Progenitor cell of endocrine pancreas (in vitro differentiated cells): Measurements from ENCODE around the gene GPRC5D. TPM values are rescaled to one million over a fixed set of nuclear protein-coding genes. Genes with fewer than 3 reads are reported as not detected.
A peak's percentile ranks its signal among the peaks of the same experiment; 100 is the strongest.

Experiments used
- DNase-seq: peaks from one replicate; pipeline ENCODE4 v3.0.0; 2021; ENCODE audit warnings: low spot score; ENCODE audit not compliant: unreplicated experiment
- H3K27ac Mint-ChIP-seq: 2 replicates; pipeline ENCODE4 v1.8.0; 2021; ENCODE audit warnings: mild to moderate bottlenecking, moderate library complexity, mixed read lengths
- H3K27me3 Mint-ChIP-seq: 2 replicates; pipeline ENCODE4 v1.8.0; 2021; ENCODE audit warnings: mixed read lengths
- H3K36me3 Mint-ChIP-seq: 2 replicates; pipeline ENCODE4 v1.8.0; 2022; ENCODE audit warnings: mixed read lengths; ENCODE audit not compliant: insufficient read depth
- H3K4me1 Mint-ChIP-seq: 2 replicates; pipeline ENCODE4 v1.8.0; 2021; ENCODE audit warnings: low read depth, mixed read lengths
- H3K4me3 Mint-ChIP-seq: 2 replicates; pipeline ENCODE4 v1.8.0; 2021; ENCODE audit warnings: low read depth, mild to moderate bottlenecking, moderate library complexity, mixed read lengths
- H3K9me3 Mint-ChIP-seq: 2 replicates; pipeline ENCODE4 v1.8.0; 2021; ENCODE audit warnings: low read depth, mixed read lengths
- total RNA-seq: library from RNA; stranded (reverse); gene quantifications from 2 replicates; pipeline ENCODE4 v1.2.1, GENCODE V29; 2021
- TF ChIP-seq, protein P1 (sequence below): fragments of 200-600 bp; sonication (generic); IDR thresholded peaks from one replicate; pipeline ENCODE4 v1.5.0; 2021; ENCODE audit warnings: antibody characterized with exemption, mild to moderate bottlenecking; ENCODE audit not compliant: unreplicated experiment

The GPRC5D gene
- total RNA-seq, 1 donor from 2014 or later: not detected

GRCh38 chr12:12939888-12940287 is 12.1 kb downstream of the GPRC5D start:
- Mint-ChIP-seq H3K27me3 (no peaks in the 10 kb centered on the region), H3K27ac (no peak overlapping the region), H3K4me1 (peaks cover under 1% of the 10 kb centered on the region), H3K4me3 (no peak overlapping the region), H3K9me3 (no peaks in the 10 kb centered on the region), H3K36me3 (no peaks in the 10 kb centered on the region)
- no peak for DNase-seq
- TF ChIP-seq, protein P1, sequence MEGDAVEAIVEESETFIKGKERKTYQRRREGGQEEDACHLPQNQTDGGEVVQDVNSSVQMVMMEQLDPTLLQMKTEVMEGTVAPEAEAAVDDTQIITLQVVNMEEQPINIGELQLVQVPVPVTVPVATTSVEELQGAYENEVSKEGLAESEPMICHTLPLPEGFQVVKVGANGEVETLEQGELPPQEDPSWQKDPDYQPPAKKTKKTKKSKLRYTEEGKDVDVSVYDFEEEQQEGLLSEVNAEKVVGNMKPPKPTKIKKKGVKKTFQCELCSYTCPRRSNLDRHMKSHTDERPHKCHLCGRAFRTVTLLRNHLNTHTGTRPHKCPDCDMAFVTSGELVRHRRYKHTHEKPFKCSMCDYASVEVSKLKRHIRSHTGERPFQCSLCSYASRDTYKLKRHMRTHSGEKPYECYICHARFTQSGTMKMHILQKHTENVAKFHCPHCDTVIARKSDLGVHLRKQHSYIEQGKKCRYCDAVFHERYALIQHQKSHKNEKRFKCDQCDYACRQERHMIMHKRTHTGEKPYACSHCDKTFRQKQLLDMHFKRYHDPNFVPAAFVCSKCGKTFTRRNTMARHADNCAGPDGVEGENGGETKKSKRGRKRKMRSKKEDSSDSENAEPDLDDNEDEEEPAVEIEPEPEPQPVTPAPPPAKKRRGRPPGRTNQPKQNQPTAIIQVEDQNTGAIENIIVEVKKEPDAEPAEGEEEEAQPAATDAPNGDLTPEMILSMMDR: no peak

DNA sequence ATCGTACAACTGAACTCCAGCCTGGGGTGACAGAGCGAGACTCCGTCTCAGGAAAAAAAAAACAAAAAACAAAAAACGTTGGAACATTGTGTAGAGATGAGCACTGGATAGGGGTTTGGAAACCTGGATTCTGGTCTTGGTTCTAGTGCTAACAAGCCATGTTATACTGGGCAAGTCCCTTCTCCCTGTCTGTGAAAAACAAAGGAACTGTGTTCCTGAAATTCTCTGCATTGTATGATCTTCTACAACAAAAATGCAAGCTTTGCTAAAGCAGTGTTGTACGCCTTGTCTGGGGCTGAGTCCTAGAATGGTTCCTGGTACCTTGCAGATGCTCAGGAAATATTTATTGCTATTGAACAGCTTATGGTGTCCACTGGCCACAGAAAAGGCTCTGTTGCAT is 13.4 kb downstream of the GPRC5D start:
- Mint-ChIP-seq H3K4me3 (no peak overlapping the region), H3K4me1 (peaks cover 14% of the 10 kb centered on the region), H3K36me3 (no peaks in the 10 kb centered on the region), H3K27me3 (no peaks in the 10 kb centered on the region), H3K9me3 (no peaks in the 10 kb centered on the region), H3K27ac (no peak overlapping the region)
- DNase-seq: no peak
- TF ChIP-seq, protein P1: no peak

GRCh38 chr12:12936983-12937491 is 14.9 kb downstream of the GPRC5D start:
- DNase-seq: no peak
- H3K27me3 Mint-ChIP-seq: no peaks in the 10 kb centered on the region

DNA sequence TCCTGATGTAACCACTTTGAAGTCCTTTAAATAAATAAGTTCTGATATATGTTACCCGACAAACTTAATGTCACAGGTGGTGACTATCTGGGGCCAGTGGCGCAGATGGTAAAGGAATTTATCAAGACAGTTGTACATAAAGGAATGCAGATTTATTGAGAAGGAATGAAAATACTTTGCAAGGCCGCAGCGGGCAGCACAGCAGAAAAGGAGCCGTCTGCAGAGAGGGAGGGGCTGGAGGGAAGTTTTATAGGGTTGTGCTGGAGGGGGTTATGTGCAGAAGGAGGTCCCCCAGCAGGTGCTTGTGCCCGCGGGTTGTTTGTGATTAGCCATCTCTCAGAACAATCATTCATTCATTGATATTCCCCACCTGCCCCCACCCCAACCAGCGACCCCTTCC is 17.4 kb downstream of the GPRC5D start:
- DNase-seq: no peak
- H3K27me3 Mint-ChIP-seq: no peaks in the 10 kb centered on the region

More at GRCh38 chr12:12936983-12937491, 14.9 kb downstream of the GPRC5D start:
- Mint-ChIP-seq H3K36me3 (no peaks in the 10 kb centered on the region), H3K4me3 (no peak overlapping the region), H3K27ac (peak overlapping the region; percentile 15), H3K4me1 (peaks cover 14% of the 10 kb centered on the region), H3K9me3 (no peaks in the 10 kb centered on the region)
- TF ChIP-seq, protein P1: no peak

DNA sequence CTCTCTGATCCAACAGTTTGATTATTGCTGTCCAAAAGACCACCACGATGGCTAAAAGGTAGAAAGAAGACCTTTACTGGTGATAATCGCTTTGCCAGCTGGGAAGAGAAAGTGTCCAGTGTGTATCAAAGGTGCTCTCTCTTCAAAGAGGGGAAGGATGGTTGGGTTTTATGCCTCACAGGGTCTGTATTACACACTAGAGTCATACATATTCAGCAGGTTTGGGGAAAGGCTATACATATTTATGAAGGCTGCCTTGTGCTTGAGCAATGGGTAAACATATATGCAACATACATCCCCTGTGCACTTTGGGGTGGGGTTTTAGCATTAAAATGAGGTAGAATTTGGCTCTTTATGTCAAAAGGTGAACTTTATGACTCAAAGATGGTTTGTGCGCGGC is 18.2 kb downstream of the GPRC5D start:
- Mint-ChIP-seq H3K4me1 (peaks cover 14% of the 10 kb centered on the region), H3K27me3 (no peaks in the 10 kb centered on the region), H3K4me3 (no peak overlapping the region), H3K36me3 (peaks cover 2% of the 10 kb centered on the region), H3K27ac (peak overlapping the region; percentile 3), H3K9me3 (no peaks in the 10 kb centered on the region)
- TF ChIP-seq, protein P1: no peak
- DNase-seq: no peak

More for the DNA sequence above, 17.4 kb downstream of the GPRC5D start:
- Mint-ChIP-seq H3K9me3 (no peaks in the 10 kb centered on the region), H3K36me3 (peaks cover 2% of the 10 kb centered on the region), H3K4me1 (peaks cover 14% of the 10 kb centered on the region), H3K27ac (no peak overlapping the region), H3K4me3 (no peak overlapping the region)
- TF ChIP-seq, protein P1: no peak
